ENCODE results near the gene SFXN1.

GRCh38 chr5:175555168-175555785 is 76.9 kb downstream of the SFXN1 start:
- TF ChIP-seq CTCF (IDR thresholded peaks at IDR 0.05; ENCODE audit: insufficient read depth, low read depth, low read length) (no peak), EZH2 (IDR thresholded peaks at IDR 0.05; ENCODE audit: insufficient read depth, low read length) (no peak)
